GM18909 (cell line): ENCODE results near the gene MPEG1.

Source experiments
- ATAC-seq: cut with Tn5 transposase; IDR thresholded peaks from one replicate; pipeline ENCODE4 v1.9.1; 2021; ENCODE audit warnings: mild to moderate bottlenecking; ENCODE audit not compliant: unreplicated experiment, poor library complexity

The MPEG1 gene

DNA sequence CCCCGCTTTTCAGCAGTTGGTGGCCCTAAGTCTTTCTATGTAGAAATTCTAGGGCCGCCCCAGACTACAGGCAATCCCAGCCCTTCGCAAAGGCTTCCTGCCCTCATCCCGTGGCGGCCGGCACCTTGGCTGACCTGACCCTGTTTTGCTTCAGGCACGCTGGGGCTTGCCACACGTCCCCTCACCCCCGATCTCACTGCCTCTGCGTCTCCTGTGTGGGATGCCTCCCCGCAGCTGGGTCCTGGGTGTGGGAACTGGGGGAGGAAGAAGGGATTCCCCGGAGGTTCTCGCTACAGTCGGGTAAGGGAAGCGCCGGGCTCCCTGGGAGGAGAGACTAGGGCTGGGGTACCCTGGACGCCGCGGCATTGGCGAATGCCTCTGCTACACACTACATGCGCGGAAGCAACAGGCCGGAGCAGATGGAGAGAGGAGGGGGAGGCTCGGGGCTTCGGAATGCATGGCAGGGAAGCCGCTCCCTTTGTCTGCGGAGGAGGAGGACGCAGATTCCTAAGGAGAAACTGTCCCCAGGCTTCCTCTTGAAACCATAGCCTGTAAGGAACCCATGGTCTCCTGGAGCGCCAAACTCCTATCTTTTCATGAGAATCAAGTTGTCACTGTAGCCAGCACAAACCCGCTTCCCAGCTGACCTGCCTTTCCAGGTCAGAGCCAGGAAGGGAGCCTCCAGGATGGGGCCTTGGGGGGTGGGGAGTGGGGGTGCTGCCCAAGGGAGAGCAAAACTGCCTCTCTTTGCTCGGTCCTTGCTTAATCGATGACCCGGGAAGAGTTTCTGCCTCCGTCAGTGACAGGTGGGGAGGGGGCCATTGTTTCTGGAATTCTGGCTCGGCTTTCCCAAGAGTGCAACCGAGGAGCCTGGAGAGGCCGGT, 39.4 kb downstream of the MPEG1 start:
- peak; percentile 4 for ATAC-seq

DNA sequence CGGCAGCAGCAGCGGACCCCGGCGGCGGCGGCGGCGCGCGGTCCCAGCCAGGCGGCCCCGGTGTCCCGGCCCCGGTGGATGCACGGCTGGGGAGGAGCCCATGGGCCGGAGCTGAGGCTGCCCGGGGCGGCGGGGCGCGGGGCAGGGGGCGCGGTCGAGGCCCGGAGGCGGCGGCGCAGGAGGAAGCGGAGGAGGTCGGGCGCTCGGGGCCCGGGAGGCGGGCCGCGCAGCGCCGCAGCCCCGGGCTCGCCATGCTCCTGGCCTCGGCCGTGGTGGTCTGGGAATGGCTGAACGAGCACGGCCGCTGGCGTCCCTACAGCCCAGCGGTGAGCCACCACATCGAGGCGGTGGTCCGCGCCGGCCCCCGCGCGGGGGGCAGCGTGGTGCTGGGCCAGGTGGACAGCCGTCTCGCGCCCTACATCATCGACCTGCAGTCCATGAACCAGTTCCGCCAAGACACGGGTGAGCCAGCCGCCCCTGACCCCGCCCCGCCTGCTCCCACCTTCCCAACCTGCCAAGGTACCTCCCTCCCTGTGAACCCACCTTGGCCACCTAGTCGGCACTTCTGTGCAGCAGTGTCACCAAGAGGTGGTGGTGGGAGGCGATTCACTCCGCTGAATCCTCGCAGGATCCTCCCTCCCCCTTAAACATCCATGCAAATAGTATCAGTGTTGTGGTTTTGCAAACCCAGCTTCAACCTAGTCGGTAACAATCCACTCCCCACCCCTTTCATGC, 40.2 kb downstream of the MPEG1 start:
- peak; percentile 29 for ATAC-seq

GRCh38 chr11:59171508-59172322, 41.0 kb downstream of the MPEG1 start, which contains the start of gene DTX4:
DTX4 (plus strand) TSS chr11:59172132; CDS start chr11:59172596, 464 bp downstream.
- ATAC-seq, result peak; percentile 79

- no peak for ATAC-seq
Measured at GRCh38 chr11:59164028-59164427, 48.7 kb downstream of the MPEG1 start.
